Measurements from ENCODE around the gene C1orf210. TPM values are rescaled to one million over a fixed set of nuclear protein-coding genes. Genes with fewer than 3 reads are reported as not detected.

Gene C1orf210
- total RNA-seq, 1 experiment from 2014 or later, result 29.3 TPM

DNA sequence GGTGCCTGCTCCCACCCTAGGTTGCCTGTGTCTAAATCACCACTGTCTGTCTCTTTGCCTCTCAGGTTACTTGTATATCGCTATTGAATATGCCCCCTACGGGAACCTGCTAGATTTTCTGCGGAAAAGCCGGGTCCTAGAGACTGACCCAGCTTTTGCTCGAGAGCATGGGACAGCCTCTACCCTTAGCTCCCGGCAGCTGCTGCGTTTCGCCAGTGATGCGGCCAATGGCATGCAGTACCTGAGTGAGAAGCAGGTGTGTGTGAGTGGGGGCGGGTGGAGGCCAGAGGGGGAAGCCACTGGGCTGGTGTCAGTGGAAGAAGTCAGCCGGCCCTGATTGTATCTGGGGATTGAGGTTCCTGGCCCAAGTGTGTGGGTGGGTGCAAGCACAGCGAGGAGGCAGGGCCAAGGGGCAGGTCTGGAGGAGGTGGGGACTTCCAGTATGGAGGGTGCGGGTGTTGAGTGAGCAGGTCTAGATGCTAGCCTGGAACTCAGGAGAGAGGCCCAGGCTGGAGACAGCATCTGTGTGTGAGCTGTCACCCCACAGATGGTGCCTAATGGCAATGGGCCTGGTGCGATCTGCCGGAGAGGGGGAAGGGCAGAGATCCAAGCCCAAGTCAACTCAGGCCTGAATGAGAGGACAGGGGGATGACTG, 32.6 kb upstream of the C1orf210 start:
- no TSS peak for BruUV-seq (replicated peaks)
- Histone ChIP-seq H3K27me3 (ENCODE audit: insufficient read depth, low read depth) (no peaks in the 10 kb centered on the region), H3K9me2 (ENCODE audit: insufficient read depth) (no peaks in the 10 kb centered on the region), H3K9me3 (ENCODE audit: insufficient read depth, low read depth) (no peaks in the 10 kb centered on the region), H4K20me1 (ENCODE audit: insufficient read depth) (no peaks in the 10 kb centered on the region), H3F3A (ENCODE audit: insufficient read depth, low read depth) (peaks cover 3% of the 10 kb centered on the region; the same call in 1 of the 2 replicates), H3K4me3 (no peak overlapping the region), H2AFZ (no peak overlapping the region), H3K79me2 (ENCODE audit: low read depth) (no peaks in the 10 kb centered on the region), H3K4me1 (replicated peaks; ENCODE audit: insufficient read depth) (peaks cover 8% of the 10 kb centered on the region), H3K4me2 (no peak overlapping the region), H3K27ac (no peak overlapping the region), H3K36me3 (ENCODE audit: low read depth) (no peaks in the 10 kb centered on the region)
- no peak for TF ChIP-seq EZH2 (IDR thresholded peaks at IDR 0.05; ENCODE audit: low read depth)
- TF ChIP-seq, protein P1, sequence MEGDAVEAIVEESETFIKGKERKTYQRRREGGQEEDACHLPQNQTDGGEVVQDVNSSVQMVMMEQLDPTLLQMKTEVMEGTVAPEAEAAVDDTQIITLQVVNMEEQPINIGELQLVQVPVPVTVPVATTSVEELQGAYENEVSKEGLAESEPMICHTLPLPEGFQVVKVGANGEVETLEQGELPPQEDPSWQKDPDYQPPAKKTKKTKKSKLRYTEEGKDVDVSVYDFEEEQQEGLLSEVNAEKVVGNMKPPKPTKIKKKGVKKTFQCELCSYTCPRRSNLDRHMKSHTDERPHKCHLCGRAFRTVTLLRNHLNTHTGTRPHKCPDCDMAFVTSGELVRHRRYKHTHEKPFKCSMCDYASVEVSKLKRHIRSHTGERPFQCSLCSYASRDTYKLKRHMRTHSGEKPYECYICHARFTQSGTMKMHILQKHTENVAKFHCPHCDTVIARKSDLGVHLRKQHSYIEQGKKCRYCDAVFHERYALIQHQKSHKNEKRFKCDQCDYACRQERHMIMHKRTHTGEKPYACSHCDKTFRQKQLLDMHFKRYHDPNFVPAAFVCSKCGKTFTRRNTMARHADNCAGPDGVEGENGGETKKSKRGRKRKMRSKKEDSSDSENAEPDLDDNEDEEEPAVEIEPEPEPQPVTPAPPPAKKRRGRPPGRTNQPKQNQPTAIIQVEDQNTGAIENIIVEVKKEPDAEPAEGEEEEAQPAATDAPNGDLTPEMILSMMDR (conservative IDR thresholded peaks at IDR 0.05), result no peak
- CTCF ChIA-PET, result no interaction called here
- no peak for DNase-seq
- POLR2A ChIA-PET (ENCODE audit: unreplicated experiment), result no interaction called here
- intact Hi-C loops (cut with micrococcal nuclease; ENCODE audit: unreplicated experiment), result no loop called here

DNA sequence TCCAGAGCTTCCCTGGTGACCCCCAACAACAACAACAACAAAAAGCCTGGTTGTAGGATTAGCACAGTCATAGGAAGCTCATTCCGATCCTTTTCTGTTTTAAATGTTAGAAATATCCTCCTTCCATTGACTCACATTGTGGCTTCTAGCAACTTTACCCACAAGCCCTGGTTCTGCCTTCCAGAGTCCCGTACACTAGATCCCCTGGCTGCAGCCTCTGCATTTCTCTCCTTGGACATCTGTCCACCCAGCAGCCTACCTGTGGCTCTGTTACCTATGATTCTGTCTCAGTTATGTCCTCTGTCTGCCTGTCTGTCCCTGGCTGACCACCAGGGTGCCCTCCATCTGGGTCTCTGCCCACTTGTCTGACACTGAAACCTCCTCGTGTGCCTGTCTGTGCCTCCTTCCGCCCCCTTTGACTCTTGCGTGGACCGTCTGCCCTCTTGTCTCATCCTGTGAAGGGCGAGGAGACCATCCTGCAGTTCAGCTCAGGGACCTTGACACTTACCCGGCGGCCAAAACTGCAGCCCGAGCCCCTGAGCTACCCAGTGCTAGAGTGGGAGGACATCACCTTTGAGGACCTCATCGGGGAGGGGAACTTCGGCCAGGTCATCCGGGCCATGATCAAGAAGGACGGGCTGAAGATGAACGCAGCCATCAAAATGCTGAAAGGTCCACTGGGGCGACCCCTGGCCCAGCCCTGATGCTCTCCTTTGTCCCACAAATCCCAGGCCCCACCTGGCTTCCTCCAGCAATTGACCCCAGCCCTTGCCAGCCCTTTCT, 31.5 kb upstream of the C1orf210 start:
- Histone ChIP-seq H3K9me3 (ENCODE audit: insufficient read depth, low read depth) (no peaks in the 10 kb centered on the region), H3F3A (ENCODE audit: insufficient read depth, low read depth) (peaks cover 3% of the 10 kb centered on the region; the same call in 1 of the 2 replicates), H3K4me2 (no peak overlapping the region), H3K79me2 (ENCODE audit: low read depth) (no peaks in the 10 kb centered on the region), H4K20me1 (ENCODE audit: insufficient read depth) (no peaks in the 10 kb centered on the region), H3K27me3 (ENCODE audit: insufficient read depth, low read depth) (no peaks in the 10 kb centered on the region), H3K9me2 (ENCODE audit: insufficient read depth) (no peaks in the 10 kb centered on the region), H3K4me3 (no peak overlapping the region), H3K4me1 (replicated peaks; ENCODE audit: insufficient read depth) (peaks cover 8% of the 10 kb centered on the region), H2AFZ (no peak overlapping the region), H3K27ac (no peak overlapping the region), H3K36me3 (ENCODE audit: low read depth) (no peaks in the 10 kb centered on the region)
- CTCF ChIA-PET, result interaction anchor here (0.5 to 0.7 kb wide), 2 partner anchors 53 to 337 kb away, joined by 3 read pairs; no protein-coding TSS in a partner anchor
- TF ChIP-seq EZH2 (IDR thresholded peaks at IDR 0.05; ENCODE audit: low read depth), result no peak
- TF ChIP-seq, protein P1 (conservative IDR thresholded peaks at IDR 0.05), result 0 out of 2 replicates have a peak, but pooled peaks have one; percentile 27
- no peak for DNase-seq
- no TSS peak for BruUV-seq (replicated peaks)
- intact Hi-C loops (cut with micrococcal nuclease; ENCODE audit: unreplicated experiment), result no loop called here
- POLR2A ChIA-PET (ENCODE audit: unreplicated experiment), result interaction anchor here (0.7 kb wide), 1 partner anchor 44 kb away, joined by 4 read pairs; no protein-coding TSS in a partner anchor

DNA sequence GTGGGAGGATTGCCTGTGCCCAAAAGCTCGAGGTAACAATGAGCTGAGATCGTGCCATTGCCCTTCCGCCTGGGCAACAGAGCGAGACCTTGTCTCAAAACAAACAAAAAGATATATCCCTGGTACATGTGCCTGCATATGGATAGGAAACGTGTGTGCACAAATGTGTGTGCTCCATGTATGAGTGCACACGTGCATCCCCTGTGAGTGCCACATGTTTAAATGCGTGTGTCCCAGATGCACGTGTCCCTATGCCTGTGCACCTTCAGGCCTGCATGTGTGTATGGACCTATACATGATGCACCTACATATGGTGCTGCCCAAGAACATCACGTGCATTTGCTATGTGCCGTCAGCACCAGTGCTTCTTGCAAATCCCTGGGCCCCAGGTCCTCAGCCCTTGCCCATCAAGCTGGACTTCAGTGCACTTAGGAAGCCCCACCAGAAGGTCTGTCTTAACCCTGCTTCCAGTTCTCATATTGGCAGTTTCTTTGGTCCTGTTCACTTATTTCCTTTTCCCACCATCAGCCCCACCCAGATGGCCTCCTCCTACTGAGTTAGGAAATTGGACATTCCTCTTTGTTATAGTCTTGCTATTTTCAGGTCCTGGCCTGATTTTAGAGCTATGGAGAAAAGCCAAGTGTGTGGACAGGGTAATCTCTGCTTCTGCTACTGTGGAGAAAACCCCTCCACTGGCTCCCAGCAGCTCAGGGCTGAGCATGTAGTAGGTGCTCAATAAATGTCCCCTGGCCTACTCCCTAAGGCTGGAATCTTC, 30.8 kb upstream of the C1orf210 start:
- no peaks in the 10 kb centered on the region for H4K20me1 ChIP-seq (ENCODE audit: insufficient read depth)
- POLR2A ChIA-PET (ENCODE audit: unreplicated experiment), result interaction anchor here (0.7 kb wide), 1 partner anchor 43 kb away, joined by 4 read pairs; no protein-coding TSS in a partner anchor
- no peak overlapping the region for H2AFZ ChIP-seq
- no peaks in the 10 kb centered on the region for H3K36me3 ChIP-seq (ENCODE audit: low read depth)
- BruUV-seq (replicated peaks), result no TSS peak
- no peak overlapping the region for H3K27ac ChIP-seq
- no peaks in the 10 kb centered on the region for H3K9me3 ChIP-seq (ENCODE audit: insufficient read depth, low read depth)
- TF ChIP-seq, protein P1 (conservative IDR thresholded peaks at IDR 0.05), result no peak
- no peak for TF ChIP-seq EZH2 (IDR thresholded peaks at IDR 0.05; ENCODE audit: low read depth)
- H3F3A ChIP-seq (ENCODE audit: insufficient read depth, low read depth), result peaks cover 3% of the 10 kb centered on the region; the same call in 1 of the 2 replicates
- no peaks in the 10 kb centered on the region for H3K79me2 ChIP-seq (ENCODE audit: low read depth)
- CTCF ChIA-PET, result interaction anchor here (0.5 to 0.7 kb wide), 2 partner anchors 35 to 338 kb away, joined by 3 read pairs; no protein-coding TSS in a partner anchor
- DNase-seq, result no peak
- H3K9me2 ChIP-seq (ENCODE audit: insufficient read depth), result no peaks in the 10 kb centered on the region
- H3K4me1 ChIP-seq (replicated peaks; ENCODE audit: insufficient read depth), result peaks cover 8% of the 10 kb centered on the region
- intact Hi-C loops (cut with micrococcal nuclease; ENCODE audit: unreplicated experiment), result no loop called here
- no peaks in the 10 kb centered on the region for H3K27me3 ChIP-seq (ENCODE audit: insufficient read depth, low read depth)
- no peak overlapping the region for H3K4me3 ChIP-seq
- no peak overlapping the region for H3K4me2 ChIP-seq
